H1 (cell line): Measurements from ENCODE around the gene SNRK. TPM values are rescaled to one million over a fixed set of nuclear protein-coding genes. Genes with fewer than 3 reads are reported as not detected.

Source experiments
- CTCF ChIA-PET: fragments of 300-600 bp; sonication (Branson Sonifier 250); formaldehyde crosslinking; loops from one replicate; lab custom pipeline; 2021; ENCODE audit not compliant: partially characterized antibody; lab: Charles Lee
- POLR2A ChIA-PET: fragments of 300-600 bp; sonication (Branson Sonifier 250); formaldehyde crosslinking; loops from one replicate; lab custom pipeline; 2021; ENCODE audit warnings: inconsistent platforms; ENCODE audit not compliant: partially characterized antibody; lab: Charles Lee
- DNase-seq, 2 experiments: peaks; one replicate each; pipeline versions ENCODE4 v3.0.0 to v3.0.0-alpha.2; 2010 to 2022; ENCODE audit warnings: low spot score in 2 of 2, low read depth in 1 of 2, mixed read lengths in 1 of 2
- FAIRE-seq: peaks from 2 replicates; lab custom pipeline; 2011; peaks lifted over from hg19 to GRCh38; lab: Jason Lieb, UNC
- H2AFZ ChIP-seq: 2 replicates; pipeline ENCODE4 v1.8.1; 2012; ENCODE audit warnings: low read length, inconsistent platforms
- H2AK5ac ChIP-seq: 2 replicates; pipeline ENCODE4 v1.6.1; 2013; ENCODE audit warnings: low read depth, low read length
- H2BK120ac ChIP-seq: replicated peaks from 2 replicates; pipeline ENCODE3; 2013; ENCODE audit warnings: low read depth, low read length, inconsistent platforms
- H2BK12ac ChIP-seq: 2 replicates; pipeline ENCODE4 v1.6.1; 2013; ENCODE audit warnings: low read depth, low read length
- H2BK15ac ChIP-seq: 2 replicates; pipeline ENCODE4 v1.6.1; 2013; ENCODE audit warnings: low read length
- H2BK20ac ChIP-seq: 2 replicates; pipeline ENCODE4 v1.6.1; 2013; ENCODE audit warnings: low read length
- H2BK5ac ChIP-seq: 2 replicates; pipeline ENCODE4 v1.6.1; 2013; ENCODE audit warnings: low read depth, low read length
- H3K14ac ChIP-seq: 2 replicates; pipeline ENCODE4 v1.6.1; 2013; ENCODE audit warnings: inconsistent platforms; ENCODE audit not compliant: insufficient read length
- H3K18ac ChIP-seq: 2 replicates; pipeline ENCODE4 v1.6.1; 2013; ENCODE audit warnings: low read length; ENCODE audit errors: extremely low read depth
- H3K23ac ChIP-seq: 2 replicates; pipeline ENCODE4 v1.6.1; 2013; ENCODE audit warnings: inconsistent platforms; ENCODE audit not compliant: insufficient read length
- H3K23me2 ChIP-seq: 2 replicates; pipeline ENCODE4 v1.6.1; 2013; ENCODE audit warnings: low read depth, low read length
- H3K27ac ChIP-seq: 2 replicates; pipeline ENCODE4 v1.6.1; 2011; ENCODE audit warnings: low read depth, low read length, inconsistent platforms
- H3K27me3 ChIP-seq, 4 experiments: replicated peaks in 1 of 4; 1 replicate in 1 of 4; 2 replicates in 3 of 4; pipeline versions ENCODE4 v1.6.1 to v1.8.1; 2011 to 2013; ENCODE audit warnings: low read length in 3 of 4, mild to moderate bottlenecking in 3 of 4, inconsistent platforms in 2 of 4, mixed read lengths in 2 of 4, moderate library complexity in 1 of 4; ENCODE audit not compliant: control insufficient read depth in 3 of 4, insufficient read depth in 3 of 4; ENCODE audit errors: extremely low read depth in 1 of 4
- H3K36me3 ChIP-seq, 4 experiments: 2 replicates each; pipeline versions ENCODE4 v1.6.1 to v1.8.1; 2011 to 2013; ENCODE audit warnings: mild to moderate bottlenecking in 4 of 4, low read length in 3 of 4, moderate library complexity in 2 of 4, control low read depth in 1 of 4, inconsistent platforms in 1 of 4; ENCODE audit not compliant: insufficient read depth in 4 of 4, control insufficient read depth in 2 of 4
- H3K4ac ChIP-seq: replicated peaks from 2 replicates; pipeline ENCODE3; 2013; ENCODE audit warnings: low read length, low read depth, mixed read lengths, inconsistent platforms; ENCODE audit not compliant: insufficient read length
- H3K4me1 ChIP-seq, 4 experiments: replicated peaks in 1 of 4; 1 replicate in 1 of 4; 2 replicates in 3 of 4; pipeline versions ENCODE4 v1.6.1 to v1.8.1; 2011 to 2013; ENCODE audit warnings: low read length in 3 of 4, inconsistent platforms in 2 of 4, mixed read lengths in 1 of 4; ENCODE audit not compliant: insufficient read depth in 4 of 4, control insufficient read depth in 3 of 4
- H3K4me2 ChIP-seq, 2 experiments: 2 replicates each; pipeline versions ENCODE4 v1.6.1 to v1.8.1; 2011 to 2013; ENCODE audit warnings: low read depth in 2 of 2, low read length in 2 of 2, control low read depth in 1 of 2, inconsistent platforms in 1 of 2, mild to moderate bottlenecking in 1 of 2; ENCODE audit not compliant: insufficient read depth in 1 of 2
- H3K4me3 ChIP-seq, 4 experiments: fragments of 200-600, 300-600 bp in 1 of 4; sonication (generic), shearing (Covaris generic), sonication (Bioruptor Twin) in 1 of 4; 2 replicates each; pipeline versions ENCODE4 v1.5.1 to v1.8.1; 2011 to 2016; ENCODE audit warnings: low read length in 4 of 4, low read depth in 3 of 4, control low read depth in 2 of 4, inconsistent platforms in 2 of 4, mild to moderate bottlenecking in 2 of 4, mixed read lengths in 1 of 4, moderate library complexity in 1 of 4; ENCODE audit not compliant: insufficient read depth in 2 of 4; ENCODE audit errors: extremely low read depth in 1 of 4
- H3K56ac ChIP-seq: replicated peaks from 2 replicates; pipeline ENCODE3; 2013; ENCODE audit warnings: low read depth, mild to moderate bottlenecking, mixed read lengths, low read length, inconsistent platforms; ENCODE audit not compliant: insufficient read length
- H3K79me1 ChIP-seq: 2 replicates; pipeline ENCODE4 v1.6.1; 2013; ENCODE audit warnings: low read depth, low read length, control low read depth
- H3K79me2 ChIP-seq, 2 experiments: 2 replicates each; pipeline versions ENCODE4 v1.6.1 to v1.8.1; 2012 to 2013; ENCODE audit warnings: low read length in 2 of 2, mild to moderate bottlenecking in 2 of 2, inconsistent platforms in 1 of 2; ENCODE audit not compliant: insufficient read depth in 2 of 2, control insufficient read depth in 1 of 2
- H3K9ac ChIP-seq, 4 experiments: replicated peaks in 1 of 4; 1 replicate in 1 of 4; 2 replicates in 3 of 4; pipeline versions ENCODE4 v1.6.1 to v1.8.1; 2011 to 2013; ENCODE audit warnings: low read depth in 3 of 4, low read length in 3 of 4, control low read depth in 2 of 4, mild to moderate bottlenecking in 2 of 4, moderate library complexity in 2 of 4, inconsistent platforms in 1 of 4; ENCODE audit errors: extremely low read depth in 1 of 4
- H3K9me3 ChIP-seq, 2 experiments: 2 replicates each; pipeline versions ENCODE4 v1.6.1 to v1.8.1; 2012 to 2013; ENCODE audit warnings: mild to moderate bottlenecking in 2 of 2, moderate library complexity in 2 of 2, control low read depth in 1 of 2, inconsistent platforms in 1 of 2, low read depth in 1 of 2, low read length in 1 of 2, mixed read lengths in 1 of 2; ENCODE audit not compliant: insufficient read depth in 2 of 2
- H4K20me1 ChIP-seq, 2 experiments: replicated peaks in 1 of 2; 2 replicates each; pipeline versions ENCODE3 to v1.8.1; 2011 to 2013; ENCODE audit warnings: inconsistent platforms in 2 of 2, low read length in 2 of 2, mild to moderate bottlenecking in 1 of 2; ENCODE audit not compliant: insufficient read depth in 2 of 2, control insufficient read depth in 1 of 2
- H4K5ac ChIP-seq: 2 replicates; pipeline ENCODE4 v1.6.1; 2013; ENCODE audit warnings: low read length, low read depth, mixed read lengths, inconsistent platforms; ENCODE audit not compliant: insufficient read length
- H4K8ac ChIP-seq: 2 replicates; pipeline ENCODE4 v1.8.0; 2013; ENCODE audit warnings: mild to moderate bottlenecking, moderate library complexity, low read length, inconsistent platforms; ENCODE audit not compliant: insufficient read depth; ENCODE audit errors: extremely low read depth
- H4K91ac ChIP-seq: replicated peaks from 2 replicates; pipeline ENCODE3; 2013; ENCODE audit warnings: low read length, mixed read lengths, inconsistent platforms; ENCODE audit not compliant: insufficient read length
- ATF2 ChIP-seq: IDR thresholded peaks from 2 replicates; pipeline ENCODE4 v1.6.1; 2012; ENCODE audit warnings: low read length, inconsistent platforms
- CBX8 ChIP-seq: fragments of 300-800, 300-1000 bp; sonication (generic); IDR thresholded peaks from 2 replicates; pipeline ENCODE4 v1.7.1; 2016; ENCODE audit warnings: low read depth, low read length, borderline replicate concordance
- EGR1 ChIP-seq: IDR thresholded peaks from 2 replicates; pipeline ENCODE4 v1.6.1; 2011; ENCODE audit warnings: low read depth, low read length, borderline replicate concordance
- EZH2 ChIP-seq: fragments of 200-600 bp; sonication (generic); IDR thresholded peaks from 2 replicates; pipeline ENCODE4 v1.7.1; 2012; ENCODE audit warnings: low read depth, mild to moderate bottlenecking, moderate library complexity, low read length, inconsistent platforms; ENCODE audit not compliant: severe bottlenecking
- FOSL1 ChIP-seq: IDR thresholded peaks from 2 replicates; pipeline ENCODE4 v1.6.1; 2011; ENCODE audit warnings: mild to moderate bottlenecking, low read depth, low read length, moderate library complexity; ENCODE audit not compliant: insufficient read depth
- MAFK ChIP-seq: IDR thresholded peaks from 2 replicates; pipeline ENCODE4 v1.6.1; 2012; ENCODE audit warnings: low read depth, mild to moderate bottlenecking, improper control_type of control experiment, low read length
- NRF1 ChIP-seq: IDR thresholded peaks from 2 replicates; pipeline ENCODE4 v1.6.1; 2011; ENCODE audit warnings: mild to moderate bottlenecking, low read depth, low read length, improper control_type of control experiment
- SIN3A ChIP-seq, 2 experiments: IDR thresholded peaks in 1 of 2; conservative IDR thresholded peaks in 1 of 2; 2 replicates each; pipeline ENCODE4 v1.6.1; 2011 to 2012; ENCODE audit warnings: low read length in 2 of 2, improper control_type of control experiment in 1 of 2, low read depth in 1 of 2, mild to moderate bottlenecking in 1 of 2
- SP2 ChIP-seq: IDR thresholded peaks from 2 replicates; pipeline ENCODE4 v1.6.1; 2012; ENCODE audit warnings: mild to moderate bottlenecking, low read length, inconsistent platforms
- SRF ChIP-seq: IDR thresholded peaks from 2 replicates; pipeline ENCODE4 v1.6.1; 2011; ENCODE audit warnings: mild to moderate bottlenecking, low read depth, low read length, moderate library complexity
- TAF1 ChIP-seq: IDR thresholded peaks from 2 replicates; pipeline ENCODE4 v1.6.1; 2011; ENCODE audit warnings: mild to moderate bottlenecking, low read depth, low read length
- TAF7 ChIP-seq: optimal IDR thresholded peaks from 2 replicates; pipeline ENCODE3; 2011; ENCODE audit warnings: low read depth, mild to moderate bottlenecking, inconsistent platforms, low read length, moderate library complexity, borderline replicate concordance
- WGBS, 2 experiments: shearing (Covaris generic) in 1 of 2; methylation state at CpG; one replicate each; pipeline versions ENCODE4 v1.1.6 to v1.1.7; 2013 to 2015; ENCODE audit warnings: low lambda C conversion rate in 2 of 2, mixed read lengths in 2 of 2, inconsistent platforms in 1 of 2, low coverage in 1 of 2, missing lambda C conversion rate in 1 of 2; ENCODE audit not compliant: insufficient replicate concordance in 2 of 2, insufficient coverage in 1 of 2, insufficient read length in 1 of 2; ENCODE audit errors: extremely low coverage in 1 of 2, missing lambda C conversion rate in 1 of 2; 5-methylcytosine and 5-hydroxymethylcytosine counted together
- polyA plus RNA-seq, 7 experiments: library from polyadenylated mRNA; depleted of rRNA in 3 of 7; stranded (reverse) in 5 of 7; unstranded in 2 of 7; fragments of >200 nt in 5 of 7; fragments of 200-250 nt in 2 of 7; gene quantifications; 1 replicate in 5 of 7; 2 replicates in 1 of 7; 4 replicates in 1 of 7; pipeline versions ENCODE4 v1.2.1 to v1.2.3, GENCODE V29; 2011 to 2013; ENCODE audit warnings: missing spikeins in 2 of 7, mixed read lengths in 2 of 7
- total RNA-seq: library from RNA; stranded (reverse); fragmentation: NEBNext Ultra II Directional; extraction: Animal tissue kit (Norgen Biotek cat#: 25700); gene quantifications from 2 replicates; pipeline ENCODE4 v1.2.1, GENCODE V29; 2021

SNRK gene
- total and polyA plus RNA-seq, 2 of the 8 experiments (the other 6 are each of a cell fraction or from before 2014, with no cell fraction given) = 4.4 to 11.7 TPM

GRCh38 chr3:43298292-43298691 is 12.0 kb downstream of the SNRK start:
- ChIA-PET CTCF (interaction anchor here (1.8 kb wide), 1 partner anchor 7 kb away, joined by 6 read pairs; no protein-coding TSS in a partner anchor), POLR2A (interaction anchor here (2.0 kb wide), 1 partner anchor 13 kb away, joined by 6 read pairs; the partner anchor contains the start of gene SNRK)
- Histone ChIP-seq H3K56ac (no peak overlapping the region), H4K20me1 (peaks cover 0 to 8% of the 10 kb centered on the region in 2 experiments), H3K4me1 (no peaks in the 10 kb centered on the region), H2BK12ac (no peak overlapping the region), H3K23ac (no peak overlapping the region), H3K79me1 (no peaks in the 10 kb centered on the region), H2BK120ac (no peak overlapping the region), H3K79me2 (peaks cover 6 to 59% of the 10 kb centered on the region in 2 experiments), H3K36me3 (peaks cover 0 to 3% (median 1%) of the 10 kb centered on the region in 4 experiments; a peak in 3 of 8 replicates), H4K5ac (no peak overlapping the region), H2AFZ (no peak overlapping the region), H2AK5ac (peak overlapping the region; percentile 54; the same call in 1 of the 2 replicates), H3K4me3 (no peak overlapping the region), H3K27ac (no peak overlapping the region), H3K9ac (no peak overlapping the region; a peak in 1 of 7 replicates), H3K23me2 (no peaks in the 10 kb centered on the region), H3K4me2 (no peak overlapping the region), H4K91ac (no peak overlapping the region), H2BK20ac (no peak overlapping the region), H3K27me3 (no peaks in the 10 kb centered on the region), H2BK15ac (no peak overlapping the region), H4K8ac (no peak overlapping the region), H3K4ac (no peak overlapping the region), H3K18ac (no peak overlapping the region), H3K9me3 (no peaks in the 10 kb centered on the region), H3K14ac (no peak overlapping the region), H2BK5ac (no peak overlapping the region)
- DNase-seq (no peak), FAIRE-seq (no peak)
- 100% methylated on average over 2 of the region's 2 CpGs; no CpG with 5 or more reads in 1 of the 2 experiments for WGBS, 2 experiments
- TF ChIP-seq SIN3A (conservative IDR thresholded peaks at IDR 0.05 in 1 of 2, IDR thresholded peaks at IDR 0.05 in 1 of 2; ENCODE audit: low read depth in 1 of 2, low read length in 2 of 2) (no peak), TAF1 (no peak), FOSL1 (no peak), CBX8 (no peak), NRF1 (no peak), SP2 (no peak), EGR1 (no peak), TAF7 (no peak), EZH2 (no peak), MAFK (no peak), ATF2 (no peak), SRF (no peak)
